ENCODE results near the gene CDV3. TPM values are rescaled to one million over a fixed set of nuclear protein-coding genes. Genes with fewer than 3 reads are reported as not detected.

Gene CDV3
- total and polyA plus RNA-seq, 4 donors: 48.8 to 153 (median 93.7) TPM

GRCh38 chr3:133589503-133589902 lies 16.0 kb downstream of the CDV3 start:
- Histone ChIP-seq H3K4me3 (ENCODE audit: low read length in 2 of 2) (no peak overlapping the region), H3K4me1 (ENCODE audit: control insufficient read depth in 1 of 2, insufficient read depth in 2 of 2, low read length in 2 of 2) (peaks cover 2% of the 10 kb centered on the region in 2 donors), H3K9me3 (ENCODE audit: control insufficient read depth, low read length) (no peaks in the 10 kb centered on the region), H3K27ac (ENCODE audit: low read depth in 1 of 2, low read length in 2 of 2) (no peak overlapping the region), H3K27me3 (ENCODE audit: control insufficient read depth in 1 of 2, insufficient read depth in 2 of 2, low read length in 1 of 2) (no peaks in the 10 kb centered on the region), H3K36me3 (ENCODE audit: control insufficient read depth in 1 of 2, insufficient read depth in 2 of 2, low read length in 1 of 2) (peaks cover 5 to 6% of the 10 kb centered on the region in 2 donors)
- ATAC-seq (ENCODE audit: low FRiP score): no peak
- no peak for DNase-seq
- intact Hi-C loops (cut with DNase I): no loop called here
- 19 to 20% methylated on average over 8 of the region's 8 CpGs for WGBS, 2 donors

- ATAC-seq (ENCODE audit: low FRiP score): no peak
- Histone ChIP-seq H3K27ac (ENCODE audit: low read depth in 1 of 2, low read length in 2 of 2) (no peak overlapping the region), H3K27me3 (ENCODE audit: control insufficient read depth in 1 of 2, insufficient read depth in 2 of 2, low read length in 1 of 2) (no peaks in the 10 kb centered on the region), H3K4me3 (ENCODE audit: low read length in 2 of 2) (no peak overlapping the region), H3K36me3 (ENCODE audit: control insufficient read depth in 1 of 2, insufficient read depth in 2 of 2, low read length in 1 of 2) (peaks cover 2 to 6% of the 10 kb centered on the region in 2 donors), H3K4me1 (ENCODE audit: control insufficient read depth in 1 of 2, insufficient read depth in 2 of 2, low read length in 2 of 2) (peaks cover 2% of the 10 kb centered on the region in 2 donors), H3K9me3 (ENCODE audit: control insufficient read depth, low read length) (no peaks in the 10 kb centered on the region)
- 81 to 92% methylated on average over 3 of the region's 3 CpGs for WGBS, 2 donors
- intact Hi-C loops (cut with DNase I): no loop called here
- no peak for DNase-seq
These were observed 17.8 kb downstream of the CDV3 start for GRCh38 chr3:133591271-133591742.

DNA sequence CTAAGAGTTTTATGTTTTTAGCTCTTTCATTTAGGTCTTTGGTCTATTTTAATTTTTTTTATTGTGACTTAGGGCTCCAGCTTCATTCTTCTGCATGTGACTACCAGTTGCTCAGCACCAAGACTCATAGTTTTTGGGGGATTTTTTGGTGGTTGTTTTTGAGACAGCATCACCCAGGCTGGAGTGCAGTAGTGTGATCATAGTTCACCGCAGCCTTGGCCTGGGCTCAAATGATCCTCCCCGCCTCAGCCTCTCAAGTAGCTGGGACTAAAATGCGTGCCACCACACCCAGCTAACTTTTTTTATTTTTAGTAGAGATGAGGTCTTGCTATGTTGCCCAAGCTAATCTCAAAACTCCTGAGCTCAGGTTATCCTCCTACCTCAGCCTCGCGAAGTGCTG lies 19.4 kb downstream of the CDV3 start:
- Histone ChIP-seq H3K9me3 (ENCODE audit: control insufficient read depth, low read length) (no peaks in the 10 kb centered on the region), H3K27ac (ENCODE audit: low read depth in 1 of 2, low read length in 2 of 2) (no peak overlapping the region), H3K4me1 (ENCODE audit: control insufficient read depth in 1 of 2, insufficient read depth in 2 of 2, low read length in 2 of 2) (peaks cover 2% of the 10 kb centered on the region in 2 donors), H3K27me3 (ENCODE audit: control insufficient read depth in 1 of 2, insufficient read depth in 2 of 2, low read length in 1 of 2) (no peaks in the 10 kb centered on the region), H3K4me3 (ENCODE audit: low read length in 2 of 2) (no peak overlapping the region), H3K36me3 (ENCODE audit: control insufficient read depth in 1 of 2, insufficient read depth in 2 of 2, low read length in 1 of 2) (peaks cover 0 to 6% of the 10 kb centered on the region in 2 donors)
- 93 to 97% methylated on average over 5 of the region's 5 CpGs for WGBS, 2 donors
- DNase-seq (no peak), ATAC-seq (ENCODE audit: low FRiP score) (no peak)
- intact Hi-C loops (cut with DNase I): no loop called here

- 93 to 96% methylated on average over 2 of the region's 2 CpGs for WGBS, 2 donors
- Histone ChIP-seq H3K27me3 (ENCODE audit: control insufficient read depth in 1 of 2, insufficient read depth in 2 of 2, low read length in 1 of 2) (no peaks in the 10 kb centered on the region), H3K27ac (ENCODE audit: low read depth in 1 of 2, low read length in 2 of 2) (no peak overlapping the region), H3K9me3 (ENCODE audit: control insufficient read depth, low read length) (no peaks in the 10 kb centered on the region), H3K4me3 (ENCODE audit: low read length in 2 of 2) (no peak overlapping the region), H3K4me1 (ENCODE audit: control insufficient read depth in 1 of 2, insufficient read depth in 2 of 2, low read length in 2 of 2) (peaks cover 2% of the 10 kb centered on the region in 2 donors), H3K36me3 (ENCODE audit: control insufficient read depth in 1 of 2, insufficient read depth in 2 of 2, low read length in 1 of 2) (peaks cover 0 to 6% of the 10 kb centered on the region in 2 donors)
- ATAC-seq (ENCODE audit: low FRiP score): no peak
- intact Hi-C loops (cut with DNase I): no loop called here
- no peak for DNase-seq
These were observed 19.8 kb downstream of the CDV3 start for GRCh38 chr3:133593243-133593642.

GRCh38 chr3:133595341-133595740 lies 21.9 kb downstream of the CDV3 start:
- DNase-seq (no peak), ATAC-seq (ENCODE audit: low FRiP score) (no peak)
- Histone ChIP-seq H3K4me3 (ENCODE audit: low read length in 2 of 2) (no peak overlapping the region), H3K9me3 (ENCODE audit: control insufficient read depth, low read length) (no peaks in the 10 kb centered on the region), H3K4me1 (ENCODE audit: control insufficient read depth in 1 of 2, insufficient read depth in 2 of 2, low read length in 2 of 2) (peaks cover 2% of the 10 kb centered on the region in 2 donors), H3K36me3 (ENCODE audit: control insufficient read depth in 1 of 2, insufficient read depth in 2 of 2, low read length in 1 of 2) (no peaks in the 10 kb centered on the region), H3K27me3 (ENCODE audit: control insufficient read depth in 1 of 2, insufficient read depth in 2 of 2, low read length in 1 of 2) (no peaks in the 10 kb centered on the region), H3K27ac (ENCODE audit: low read depth in 1 of 2, low read length in 2 of 2) (no peak overlapping the region)
- WGBS, 2 donors: 70 to 79% methylated on average over 1 of the region's 1 CpG
- intact Hi-C loops (cut with DNase I): no loop called here

- ATAC-seq (ENCODE audit: low FRiP score) (no peak), DNase-seq (no peak)
- H3K27me3 ChIP-seq (ENCODE audit: control insufficient read depth in 1 of 2, insufficient read depth in 2 of 2, low read length in 1 of 2): no peaks in the 10 kb centered on the region
- no peaks in the 10 kb centered on the region for H3K9me3 ChIP-seq (ENCODE audit: control insufficient read depth, low read length)
- intact Hi-C loops (cut with DNase I): no loop called here
- 93 to 96% methylated on average over 3 of the region's 3 CpGs for WGBS, 2 donors
- no peaks in the 10 kb centered on the region for H3K36me3 ChIP-seq (ENCODE audit: control insufficient read depth in 1 of 2, insufficient read depth in 2 of 2, low read length in 1 of 2)
- no peaks in the 10 kb centered on the region for H3K4me1 ChIP-seq (ENCODE audit: control insufficient read depth in 1 of 2, insufficient read depth in 2 of 2, low read length in 2 of 2)
- no peak overlapping the region for H3K27ac ChIP-seq (ENCODE audit: low read depth in 1 of 2, low read length in 2 of 2)
- H3K4me3 ChIP-seq (ENCODE audit: low read length in 2 of 2): no peak overlapping the region
These were observed 24.9 kb downstream of the CDV3 start for GRCh38 chr3:133598405-133598804.

DNA sequence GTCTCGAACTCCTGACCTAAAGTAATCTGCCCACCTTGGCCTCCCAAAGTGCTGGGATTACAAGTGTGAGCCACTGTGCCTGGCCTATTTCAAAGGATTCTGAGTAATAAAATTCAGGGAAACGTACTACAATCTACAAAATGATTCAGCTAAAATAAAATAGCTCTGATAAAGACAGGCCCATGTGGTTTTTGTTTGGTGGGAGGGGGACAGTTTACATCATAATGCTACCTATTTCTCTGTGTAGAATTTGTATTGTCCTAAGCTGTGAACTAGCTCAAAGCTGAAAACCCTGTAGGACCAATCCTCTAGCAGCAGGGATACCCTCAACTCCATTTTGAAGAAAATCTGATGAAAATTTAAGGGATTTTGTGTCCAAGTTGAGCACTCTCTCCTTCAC lies 25.8 kb downstream of the CDV3 start:
- H3K4me3 ChIP-seq (ENCODE audit: low read length in 2 of 2): no peak overlapping the region
- ATAC-seq (ENCODE audit: low FRiP score) (no peak), DNase-seq (no peak)
- no peaks in the 10 kb centered on the region for H3K4me1 ChIP-seq (ENCODE audit: control insufficient read depth in 1 of 2, insufficient read depth in 2 of 2, low read length in 2 of 2)
- no peak overlapping the region for H3K27ac ChIP-seq (ENCODE audit: low read depth in 1 of 2, low read length in 2 of 2)
- no peaks in the 10 kb centered on the region for H3K27me3 ChIP-seq (ENCODE audit: control insufficient read depth in 1 of 2, insufficient read depth in 2 of 2, low read length in 1 of 2)
- no peaks in the 10 kb centered on the region for H3K36me3 ChIP-seq (ENCODE audit: control insufficient read depth in 1 of 2, insufficient read depth in 2 of 2, low read length in 1 of 2)
- 69 to 78% methylated on average over 2 of the region's 2 CpGs for WGBS, 2 donors
- intact Hi-C loops (cut with DNase I): no loop called here
- no peaks in the 10 kb centered on the region for H3K9me3 ChIP-seq (ENCODE audit: control insufficient read depth, low read length)

GRCh38 chr3:133600572-133601081 lies 27.1 kb downstream of the CDV3 start:
- Histone ChIP-seq H3K9me3 (ENCODE audit: control insufficient read depth, low read length) (no peaks in the 10 kb centered on the region), H3K36me3 (ENCODE audit: control insufficient read depth in 1 of 2, insufficient read depth in 2 of 2, low read length in 1 of 2) (no peaks in the 10 kb centered on the region), H3K4me1 (ENCODE audit: control insufficient read depth in 1 of 2, insufficient read depth in 2 of 2, low read length in 2 of 2) (no peaks in the 10 kb centered on the region), H3K27me3 (ENCODE audit: control insufficient read depth in 1 of 2, insufficient read depth in 2 of 2, low read length in 1 of 2) (no peaks in the 10 kb centered on the region), H3K4me3 (ENCODE audit: low read length in 2 of 2) (no peak overlapping the region), H3K27ac (ENCODE audit: low read depth in 1 of 2, low read length in 2 of 2) (no peak overlapping the region)
- ATAC-seq (ENCODE audit: low FRiP score) (no peak), DNase-seq (no peak)
- intact Hi-C loops (cut with DNase I): loop anchor here in 1 of 2 donors (10.0 kb wide), 1 partner anchor 126 kb away; no protein-coding TSS in a partner anchor
- 95 to 100% methylated on average over 1 of the region's 1 CpG for WGBS, 2 donors

DNA sequence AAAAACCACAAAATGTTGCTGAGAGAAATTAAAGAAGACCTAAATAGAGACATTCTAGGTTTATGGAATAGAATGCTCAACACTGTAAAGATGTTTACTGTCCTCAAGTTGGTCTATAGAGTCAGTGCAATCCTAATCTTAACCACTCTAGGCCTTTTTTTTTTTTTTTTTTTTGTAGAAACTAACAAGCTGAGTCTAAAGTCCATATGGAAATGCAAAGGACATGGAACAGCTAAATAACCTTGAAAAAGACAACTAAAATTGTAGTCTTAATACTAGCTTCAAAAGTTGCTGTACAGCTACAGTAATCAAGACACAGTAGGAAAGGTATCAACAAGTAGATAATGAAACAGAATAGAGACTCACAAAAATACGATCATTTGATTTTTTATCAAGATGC lies 32.9 kb downstream of the CDV3 start:
- H3K27me3 ChIP-seq (ENCODE audit: control insufficient read depth in 1 of 2, insufficient read depth in 2 of 2, low read length in 1 of 2): no peaks in the 10 kb centered on the region
- intact Hi-C loops (cut with DNase I): loop anchor here in 1 of 2 donors (10.0 kb wide), 1 partner anchor 132 kb away; no protein-coding TSS in a partner anchor
- no peaks in the 10 kb centered on the region for H3K9me3 ChIP-seq (ENCODE audit: control insufficient read depth, low read length)
- H3K27ac ChIP-seq (ENCODE audit: low read depth in 1 of 2, low read length in 2 of 2): no peak overlapping the region
- H3K36me3 ChIP-seq (ENCODE audit: control insufficient read depth in 1 of 2, insufficient read depth in 2 of 2, low read length in 1 of 2): peaks cover 2 to 8% of the 10 kb centered on the region in 2 donors
- H3K4me3 ChIP-seq (ENCODE audit: low read length in 2 of 2): no peak overlapping the region
- no peaks in the 10 kb centered on the region for H3K4me1 ChIP-seq (ENCODE audit: control insufficient read depth in 1 of 2, insufficient read depth in 2 of 2, low read length in 2 of 2)
- no peak for DNase-seq
- 93 to 96% methylated on average over 1 of the region's 1 CpG for WGBS, 2 donors
- ATAC-seq (ENCODE audit: low FRiP score): no peak

Measured in aorta (tissue), 5 donors.